ENCODE data around the gene C6orf163.
A peak's percentile ranks its signal among the peaks of the same experiment; 100 is the strongest.
"Not testable (repeated sequence)": the region's sequence is repeated elsewhere in the genome, so short reads cannot be mapped to it uniquely, and the experiment has no call there.

Gene C6orf163

GRCh38 chr6:87322304-87323212, 22.1 kb upstream of the C6orf163 start, which contains the start of gene SMIM8:
SMIM8 (plus strand) TSS chr6:87322588; CDS start chr6:87337032, 14,444 bp downstream.
- peak; percentile 93 for DNase-seq (ENCODE audit: low spot score)
- peak; percentile 96 for TF ChIP-seq CTCF (IDR thresholded peaks at IDR 0.05; ENCODE audit: extremely low read depth, missing control alignments)

GRCh38 chr6:87323880-87324279, 20.7 kb upstream of the C6orf163 start:
- DNase-seq (ENCODE audit: low spot score): not testable (repeated sequence)

GRCh38 chr6:87330961-87331360, 13.7 kb upstream of the C6orf163 start:
- no peak for DNase-seq (ENCODE audit: low spot score)
- no peak for TF ChIP-seq CTCF (IDR thresholded peaks at IDR 0.05; ENCODE audit: extremely low read depth, missing control alignments)

GRCh38 chr6:87333033-87333432, 11.6 kb upstream of the C6orf163 start:
- no peak for DNase-seq (ENCODE audit: low spot score)
- TF ChIP-seq CTCF (IDR thresholded peaks at IDR 0.05; ENCODE audit: extremely low read depth, missing control alignments): no peak

- DNase-seq (ENCODE audit: low spot score): no peak
- no peak for TF ChIP-seq CTCF (IDR thresholded peaks at IDR 0.05; ENCODE audit: extremely low read depth, missing control alignments)
Observed at GRCh38 chr6:87333591-87334181, 10.9 kb upstream of the C6orf163 start.

GRCh38 chr6:87334683-87335082, 9.9 kb upstream of the C6orf163 start:
- no peak for DNase-seq (ENCODE audit: low spot score)
- TF ChIP-seq CTCF (IDR thresholded peaks at IDR 0.05; ENCODE audit: extremely low read depth, missing control alignments): no peak

- no peak for TF ChIP-seq CTCF (IDR thresholded peaks at IDR 0.05; ENCODE audit: extremely low read depth, missing control alignments)
- no peak for DNase-seq (ENCODE audit: low spot score)
Observed at GRCh38 chr6:87336367-87336766, 8.2 kb upstream of the C6orf163 start.
